Calu3 (cell line): ENCODE results near the gene AQP3. TPM values are rescaled to one million over a fixed set of nuclear protein-coding genes. Genes with fewer than 3 reads are reported as not detected.
"Not testable (repeated sequence)": the region's sequence is repeated elsewhere in the genome, so short reads cannot be mapped to it uniquely, and the experiment has no call there.

Experiments used
- BruUV-seq: library from RNA; stranded (reverse); fragments of 400-500 nt; replicated peaks from 2 replicates; lab custom pipeline; 2021; lab: Mats Ljungman, UMichigan
- CTCF ChIA-PET: fragments of 300-600 bp; sonication (Branson Sonifier 250); formaldehyde crosslinking; loops from one replicate; lab custom pipeline; 2022; ENCODE audit warnings: antibody characterized with exemption; lab: Charles Lee
- DNase-seq: peaks from one replicate; pipeline ENCODE4 v3.0.0; 2022
- H3K27ac Mint-ChIP-seq: one replicate; pipeline ENCODE4 v1.8.0; 2022; ENCODE audit warnings: mixed read lengths; ENCODE audit not compliant: unreplicated experiment
- H3K27me3 Mint-ChIP-seq: one replicate; pipeline ENCODE4 v1.8.0; 2022; ENCODE audit warnings: mixed read lengths; ENCODE audit not compliant: unreplicated experiment
- H3K36me3 Mint-ChIP-seq: one replicate; pipeline ENCODE4 v1.8.0; 2022; ENCODE audit warnings: mild to moderate bottlenecking, moderate library complexity, mixed read lengths; ENCODE audit not compliant: insufficient read depth, unreplicated experiment
- H3K4me1 Mint-ChIP-seq: one replicate; pipeline ENCODE4 v1.8.0; 2022; ENCODE audit warnings: mild to moderate bottlenecking, low read depth, mixed read lengths; ENCODE audit not compliant: unreplicated experiment
- H3K4me3 Mint-ChIP-seq: one replicate; pipeline ENCODE4 v1.8.0; 2022; ENCODE audit warnings: mild to moderate bottlenecking, low read depth, moderate library complexity, mixed read lengths; ENCODE audit not compliant: unreplicated experiment
- H3K9me3 Mint-ChIP-seq: one replicate; pipeline ENCODE4 v1.8.0; 2022; ENCODE audit warnings: low read depth, mixed read lengths; ENCODE audit not compliant: unreplicated experiment
- CTCF ChIP-seq: fragments of 200-600 bp; IDR thresholded peaks from one replicate; pipeline ENCODE4 v1.8.0; 2022; ENCODE audit warnings: antibody characterized with exemption; ENCODE audit not compliant: unreplicated experiment
- intact Hi-C: fragments of 100-400 bp; cut with micrococcal nuclease; formaldehyde crosslinking; loops from one replicate; pipeline ENCODE4 v1.10.0; 2022; ENCODE audit not compliant: unreplicated experiment
- total RNA-seq: library from RNA; stranded (reverse); gene quantifications from 2 replicates; pipeline ENCODE4 v1.2.3, GENCODE V29; 2022

The AQP3 gene
- total RNA-seq, 1 experiment from 2014 or later, result 4.6 TPM

- Mint-ChIP-seq H3K4me1 (peaks cover 39% of the 10 kb centered on the region), H3K27ac (no peak overlapping the region), H3K36me3 (peaks cover 12% of the 10 kb centered on the region), H3K4me3 (no peak overlapping the region), H3K9me3 (no peaks in the 10 kb centered on the region), H3K27me3 (no peaks in the 10 kb centered on the region)
- no peak for DNase-seq
- no peak for TF ChIP-seq CTCF
- intact Hi-C loops, result no loop called here
- CTCF ChIA-PET, result interaction anchor here (0.7 kb wide), 1 partner anchor 53 kb away, joined by 3 read pairs; no protein-coding TSS in a partner anchor
- no TSS peak for BruUV-seq
Measured at GRCh38 chr9:33455945-33456344, 8.6 kb upstream of the AQP3 start.

GRCh38 chr9:33455456-33455855 lies 8.1 kb upstream of the AQP3 start:
- H3K27me3 Mint-ChIP-seq, DNase-seq, BruUV-seq, intact Hi-C loops, H3K4me3 Mint-ChIP-seq, H3K9me3 Mint-ChIP-seq, H3K27ac Mint-ChIP-seq: not testable (repeated sequence)
- H3K36me3 Mint-ChIP-seq, result peaks cover 12% of the 10 kb centered on the region
- H3K4me1 Mint-ChIP-seq, result peaks cover 39% of the 10 kb centered on the region
- CTCF ChIA-PET, result interaction anchor here (0.7 kb wide), 1 partner anchor 52 kb away, joined by 3 read pairs; no protein-coding TSS in a partner anchor

GRCh38 chr9:33454661-33455026 lies 7.3 kb upstream of the AQP3 start:
- DNase-seq, H3K4me3 Mint-ChIP-seq, CTCF ChIA-PET, H3K27me3 Mint-ChIP-seq, H3K9me3 Mint-ChIP-seq, BruUV-seq, H3K27ac Mint-ChIP-seq: not testable (repeated sequence)
- intact Hi-C loops, result loop anchor here (5.0 kb wide), 1 partner anchor 42 kb away; no protein-coding TSS in a partner anchor
- Mint-ChIP-seq H3K4me1 (peaks cover 39% of the 10 kb centered on the region), H3K36me3 (peaks cover 12% of the 10 kb centered on the region)

GRCh38 chr9:33453999-33454660 lies 6.7 kb upstream of the AQP3 start:
- CTCF ChIA-PET, result interaction anchor here (0.6 to 1.7 kb wide), 5 partner anchors 21 to 277 kb away, joined by 4 to 13 read pairs (median 5); partner anchors contain the start of gene AQP7
- Mint-ChIP-seq H3K27me3 (no peaks in the 10 kb centered on the region), H3K4me3 (no peak overlapping the region), H3K27ac (no peak overlapping the region), H3K4me1 (peaks cover 39% of the 10 kb centered on the region), H3K9me3 (no peaks in the 10 kb centered on the region), H3K36me3 (peaks cover 12% of the 10 kb centered on the region)
- TF ChIP-seq CTCF, result no peak
- DNase-seq, result no peak
- intact Hi-C loops, result loop anchor here (5.0 kb wide), 1 partner anchor 42 kb away; no protein-coding TSS in a partner anchor
- no TSS peak for BruUV-seq

GRCh38 chr9:33453286-33453860 lies 6.0 kb upstream of the AQP3 start:
- TF ChIP-seq CTCF, result no peak
- Mint-ChIP-seq H3K4me1 (peaks cover 34% of the 10 kb centered on the region), H3K27ac (peak overlapping the region; percentile 30), H3K36me3 (peaks cover 8% of the 10 kb centered on the region), H3K4me3 (no peak overlapping the region), H3K27me3 (no peaks in the 10 kb centered on the region), H3K9me3 (no peaks in the 10 kb centered on the region)
- intact Hi-C loops, result loop anchor here (5.0 kb wide), 1 partner anchor 41 kb away; no protein-coding TSS in a partner anchor
- no TSS peak for BruUV-seq
- CTCF ChIA-PET, result interaction anchor here (0.6 to 2.0 kb wide), 16 partner anchors 11 to 219 kb away, joined by 3 to 13 read pairs (median 5); partner anchors contain the start of genes AQP7, NFX1 and NOL6
- DNase-seq, result no peak
